Keratinocyte (primary cell): Measurements from ENCODE around the gene PRR23E. TPM values are rescaled to one million over a fixed set of nuclear protein-coding genes. Genes with fewer than 3 reads are reported as not detected.

ENCODE experiments used
- DNase-seq: peaks from one replicate; pipeline ENCODE4 v3.0.0-alpha.2; 2011; ENCODE audit warnings: low read depth, missing footprints, low spot score
- FAIRE-seq: peaks from 2 replicates; lab custom pipeline; 2011; peaks lifted over from hg19 to GRCh38; lab: Jason Lieb, UNC
- H2AFZ ChIP-seq: 2 replicates; pipeline ENCODE4 v1.6.0; 2012; ENCODE audit warnings: low read length, control low read depth, inconsistent platforms; ENCODE audit not compliant: control insufficient read depth
- H3K27ac ChIP-seq: 2 replicates; pipeline ENCODE4 v1.5.1; 2011; ENCODE audit warnings: low read length; ENCODE audit not compliant: control insufficient read depth, insufficient read depth
- H3K27me3 ChIP-seq: 3 replicates; pipeline ENCODE4 v1.6.0; 2011; ENCODE audit warnings: low read length; ENCODE audit not compliant: control insufficient read depth, insufficient read depth; ENCODE audit errors: extremely low read depth
- H3K36me3 ChIP-seq, 2 experiments: 2 replicates in 1 of 2; 3 replicates in 1 of 2; pipeline ENCODE4 v1.5.1; 2011; ENCODE audit warnings: low read length in 2 of 2, mild to moderate bottlenecking in 1 of 2; ENCODE audit not compliant: control insufficient read depth in 2 of 2, insufficient read depth in 2 of 2; ENCODE audit errors: extremely low read depth in 1 of 2
- H3K4me1 ChIP-seq: 3 replicates; pipeline ENCODE4 v1.5.1; 2011; ENCODE audit warnings: low read length; ENCODE audit not compliant: control insufficient read depth, insufficient read depth; ENCODE audit errors: extremely low read depth
- H3K4me2 ChIP-seq: 3 replicates; pipeline ENCODE4 v1.6.0; 2011; ENCODE audit warnings: low read depth, low read length; ENCODE audit not compliant: control insufficient read depth, insufficient read depth; ENCODE audit errors: extremely low read depth
- H3K4me3 ChIP-seq, 3 experiments: fragments of 200-600 bp in 1 of 3; sonication (generic) in 1 of 3; 2 replicates in 2 of 3; 3 replicates in 1 of 3; pipeline ENCODE4 v1.5.1; 2011 to 2016; ENCODE audit warnings: low read length in 3 of 3, mild to moderate bottlenecking in 3 of 3, control low read depth in 2 of 3, inconsistent platforms in 1 of 3, low read depth in 1 of 3, mixed read lengths in 1 of 3, mixed run types in 1 of 3, moderate library complexity in 1 of 3; ENCODE audit not compliant: control insufficient read depth in 2 of 3, insufficient read depth in 2 of 3; ENCODE audit errors: extremely low read depth in 1 of 3
- H3K79me2 ChIP-seq: 2 replicates; pipeline ENCODE4 v1.6.0; 2012; ENCODE audit warnings: low read length; ENCODE audit not compliant: control insufficient read depth, insufficient read depth
- H3K9ac ChIP-seq: 3 replicates; pipeline ENCODE4 v1.6.0; 2011; ENCODE audit warnings: low read length; ENCODE audit not compliant: control insufficient read depth, insufficient read depth; ENCODE audit errors: extremely low read depth
- H3K9me1 ChIP-seq: 3 replicates; pipeline ENCODE4 v1.6.0; 2011; ENCODE audit warnings: low read length; ENCODE audit not compliant: control insufficient read depth, insufficient read depth; ENCODE audit errors: extremely low read depth
- H3K9me3 ChIP-seq: 2 replicates; pipeline ENCODE4 v1.5.1; 2012; ENCODE audit warnings: low read depth, low read length; ENCODE audit not compliant: control insufficient read depth
- H4K20me1 ChIP-seq: 3 replicates; pipeline ENCODE4 v1.6.0; 2011; ENCODE audit warnings: low read length; ENCODE audit not compliant: control insufficient read depth, insufficient read depth; ENCODE audit errors: extremely low read depth
- EZH2 ChIP-seq: IDR thresholded peaks from one replicate; pipeline ENCODE4 v1.6.1; 2012; ENCODE audit warnings: inconsistent platforms, mild to moderate bottlenecking, low read length, moderate library complexity
- dilution Hi-C: fragments of 300-500 bp; cut with MboI; formaldehyde crosslinking; loops from one replicate; pipeline ENCODE4 v1.7.0; 2020; ENCODE audit warnings: low sequenced_read_pairs; ENCODE audit not compliant: extremely low pct_ligation_motif_present
- polyA plus RNA-seq, 5 experiments: library from polyadenylated mRNA; depleted of rRNA in 3 of 5; stranded (reverse) in 3 of 5; stranded (forward) in 1 of 5; unstranded in 1 of 5; fragments of >200 nt; gene quantifications; 1 replicate in 1 of 5; 2 replicates in 3 of 5; 3 replicates in 1 of 5; pipeline versions ENCODE4 v1.2.1 to v1.2.3, GENCODE V29; 2011 to 2012; ENCODE audit warnings: missing spikeins in 2 of 5, low read depth in 1 of 5, low replicate concordance in 1 of 5
- TF ChIP-seq, protein P1 (sequence below), 3 experiments: IDR thresholded peaks in 1 of 3; conservative IDR thresholded peaks in 1 of 3; optimal IDR thresholded peaks in 1 of 3; 2 replicates in 2 of 3; 3 replicates in 1 of 3; pipeline versions ENCODE3 to v1.5.1; 2011; ENCODE audit warnings: low read length in 3 of 3, mild to moderate bottlenecking in 3 of 3, moderate library complexity in 2 of 3, control low read depth in 1 of 3, inconsistent platforms in 1 of 3; ENCODE audit not compliant: insufficient read depth in 2 of 3; ENCODE audit errors: extremely low read depth in 1 of 3

Gene PRR23E
- polyA plus RNA-seq, 1 donor (not counting 4 experiments of a cell fraction or from before 2014, with no cell fraction given) = not detected

DNA sequence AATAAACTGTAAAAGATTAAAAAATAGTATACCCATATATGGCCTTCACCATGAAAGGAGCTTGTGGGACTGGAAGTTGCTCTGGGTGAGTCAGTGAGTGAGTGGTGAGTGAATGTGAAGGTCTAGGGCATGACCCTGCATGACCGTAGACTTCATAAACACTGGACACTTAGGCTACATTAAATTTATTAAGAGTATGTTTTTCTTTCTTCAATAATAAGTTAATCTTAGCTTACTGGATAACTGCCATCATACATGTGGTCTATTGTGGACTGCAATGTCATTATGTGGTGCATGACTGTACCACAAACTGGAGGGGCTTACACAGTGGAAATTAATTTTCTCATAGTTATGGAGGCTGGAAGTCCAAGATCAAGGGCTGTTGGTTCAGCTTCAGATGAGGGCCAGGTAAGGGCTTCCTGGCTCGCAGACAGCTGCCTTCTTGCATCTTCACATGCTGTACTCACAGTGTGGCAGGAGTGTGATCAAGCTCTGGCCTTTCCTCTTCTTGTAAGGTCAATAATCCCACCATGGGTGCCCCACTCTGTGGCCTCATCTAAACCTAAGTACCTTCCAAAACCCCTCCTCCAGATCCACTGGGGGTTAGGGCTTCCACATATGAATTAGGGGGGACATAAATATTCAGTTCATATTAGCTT is 40.8 kb upstream of the PRR23E start:
- H3K4me2 ChIP-seq = no peak overlapping the region
- no peaks in the 10 kb centered on the region for H3K4me1 ChIP-seq
- no peak overlapping the region for H3K9ac ChIP-seq
- no peak for FAIRE-seq
- dilution Hi-C loops = no loop called here
- peaks cover 4% of the 10 kb centered on the region for H3K9me3 ChIP-seq
- no peaks in the 10 kb centered on the region for H3K79me2 ChIP-seq
- no peaks in the 10 kb centered on the region for H3K36me3 ChIP-seq
- H3K27ac ChIP-seq = no peak overlapping the region
- no peak for DNase-seq
- no peak overlapping the region for H2AFZ ChIP-seq
- no peaks in the 10 kb centered on the region for H3K9me1 ChIP-seq
- H3K27me3 ChIP-seq = no peaks in the 10 kb centered on the region
- no peaks in the 10 kb centered on the region for H4K20me1 ChIP-seq
- no peak for TF ChIP-seq EZH2
- TF ChIP-seq, protein P1, sequence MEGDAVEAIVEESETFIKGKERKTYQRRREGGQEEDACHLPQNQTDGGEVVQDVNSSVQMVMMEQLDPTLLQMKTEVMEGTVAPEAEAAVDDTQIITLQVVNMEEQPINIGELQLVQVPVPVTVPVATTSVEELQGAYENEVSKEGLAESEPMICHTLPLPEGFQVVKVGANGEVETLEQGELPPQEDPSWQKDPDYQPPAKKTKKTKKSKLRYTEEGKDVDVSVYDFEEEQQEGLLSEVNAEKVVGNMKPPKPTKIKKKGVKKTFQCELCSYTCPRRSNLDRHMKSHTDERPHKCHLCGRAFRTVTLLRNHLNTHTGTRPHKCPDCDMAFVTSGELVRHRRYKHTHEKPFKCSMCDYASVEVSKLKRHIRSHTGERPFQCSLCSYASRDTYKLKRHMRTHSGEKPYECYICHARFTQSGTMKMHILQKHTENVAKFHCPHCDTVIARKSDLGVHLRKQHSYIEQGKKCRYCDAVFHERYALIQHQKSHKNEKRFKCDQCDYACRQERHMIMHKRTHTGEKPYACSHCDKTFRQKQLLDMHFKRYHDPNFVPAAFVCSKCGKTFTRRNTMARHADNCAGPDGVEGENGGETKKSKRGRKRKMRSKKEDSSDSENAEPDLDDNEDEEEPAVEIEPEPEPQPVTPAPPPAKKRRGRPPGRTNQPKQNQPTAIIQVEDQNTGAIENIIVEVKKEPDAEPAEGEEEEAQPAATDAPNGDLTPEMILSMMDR (optimal IDR thresholded peaks at IDR 0.05 in 1 of 3, IDR thresholded peaks at IDR 0.05 in 1 of 3, conservative IDR thresholded peaks at IDR 0.05 in 1 of 3; ENCODE audit: extremely low read depth in 1 of 3, insufficient read depth in 2 of 3, low read length in 3 of 3) = no peak
- H3K4me3 ChIP-seq = no peak overlapping the region

DNA sequence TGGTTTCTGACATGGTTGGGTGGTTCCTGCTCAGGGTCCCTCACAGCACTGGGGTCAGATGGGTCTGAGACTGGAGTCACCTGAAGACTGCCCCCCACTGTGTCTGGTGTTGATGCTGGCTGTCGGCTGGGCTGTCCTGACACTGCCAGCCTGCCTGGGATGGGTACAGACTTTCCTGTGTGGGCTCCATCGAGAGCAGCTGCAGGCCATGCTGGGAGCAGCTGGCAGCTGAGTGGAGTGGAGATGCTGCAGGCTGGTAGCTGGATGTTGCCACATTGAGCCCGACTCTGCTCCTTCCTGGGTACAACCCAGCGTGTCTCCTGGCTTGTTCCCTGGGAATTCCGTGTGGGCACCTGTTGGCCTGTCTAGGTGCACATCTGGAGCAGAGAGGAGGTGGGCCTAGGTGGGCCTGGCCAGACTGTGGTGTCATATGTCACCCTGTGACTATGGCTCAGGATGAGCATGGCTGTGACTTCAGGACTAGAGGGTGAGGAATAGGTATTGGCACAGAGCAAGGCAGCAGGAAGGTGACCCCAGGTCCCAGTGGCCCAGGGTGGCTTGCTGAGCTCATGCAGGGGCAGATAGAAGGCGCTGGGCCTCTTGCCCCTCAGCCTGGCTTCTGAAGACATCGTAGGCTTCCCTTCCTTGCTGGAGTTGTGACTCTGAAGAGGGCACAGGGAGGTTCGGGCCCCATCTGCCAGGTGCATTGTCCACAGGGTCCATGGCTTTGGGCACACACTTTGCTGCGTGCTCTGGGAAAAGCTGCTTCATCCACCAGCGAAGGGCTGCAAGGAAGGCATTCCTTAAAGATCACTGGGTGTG is 40.0 kb upstream of the PRR23E start:
- H3K79me2 ChIP-seq = no peaks in the 10 kb centered on the region
- H3K36me3 ChIP-seq = no peaks in the 10 kb centered on the region
- FAIRE-seq (no peak), DNase-seq (no peak)
- peaks cover 4% of the 10 kb centered on the region for H3K9me3 ChIP-seq
- no peak overlapping the region for H2AFZ ChIP-seq
- no peak overlapping the region for H3K9ac ChIP-seq
- no peaks in the 10 kb centered on the region for H3K4me1 ChIP-seq
- no peaks in the 10 kb centered on the region for H3K27me3 ChIP-seq
- no peak overlapping the region for H3K4me3 ChIP-seq
- H3K9me1 ChIP-seq = no peaks in the 10 kb centered on the region
- no peak overlapping the region for H3K4me2 ChIP-seq
- no peaks in the 10 kb centered on the region for H4K20me1 ChIP-seq
- dilution Hi-C loops = no loop called here
- no peak for TF ChIP-seq EZH2
- TF ChIP-seq, protein P1 (optimal IDR thresholded peaks at IDR 0.05 in 1 of 3, IDR thresholded peaks at IDR 0.05 in 1 of 3, conservative IDR thresholded peaks at IDR 0.05 in 1 of 3; ENCODE audit: extremely low read depth in 1 of 3, insufficient read depth in 2 of 3, low read length in 3 of 3) = no peak
- H3K27ac ChIP-seq = no peak overlapping the region
